Measurements from ENCODE around the gene RCVRN.

The RCVRN gene

GRCh38 chr17:9936095-9936494, 31.0 kb upstream of the RCVRN start:
- no peak for DNase-seq (ENCODE audit: extremely low spot score)
- POLR2A ChIA-PET = no interaction called here
- CTCF ChIA-PET = interaction anchor here (0.5 kb wide), 1 partner anchor 637 kb away, joined by 3 read pairs; no protein-coding TSS in a partner anchor
- TF ChIP-seq NFRKB (IDR thresholded peaks at IDR 0.05) (no peak), ARNT (IDR thresholded peaks at IDR 0.05) (no peak), TARDBP (IDR thresholded peaks at IDR 0.05) (no peak), HDGF (IDR thresholded peaks at IDR 0.05; ENCODE audit: borderline replicate concordance) (no peak), LEF1 (IDR thresholded peaks at IDR 0.05; ENCODE audit: borderline replicate concordance) (no peak), SP1 (IDR thresholded peaks at IDR 0.05) (no peak), BHLHE40 (IDR thresholded peaks at IDR 0.05; ENCODE audit: borderline replicate concordance) (no peak), FOXK2 (IDR thresholded peaks at IDR 0.05) (no peak), ELF4 (IDR thresholded peaks at IDR 0.05) (no peak), FOXM1 (IDR thresholded peaks at IDR 0.05; ENCODE audit: borderline replicate concordance) (no peak), CTBP1 (IDR thresholded peaks at IDR 0.05; ENCODE audit: borderline replicate concordance) (no peak), ZNF384 (IDR thresholded peaks at IDR 0.05) (no peak)

- no peak for TF ChIP-seq L3MBTL2 (conservative IDR thresholded peaks at IDR 0.05)
- TF ChIP-seq PKNOX1 (IDR thresholded peaks at IDR 0.05) = no peak
- TF ChIP-seq ELF4 (IDR thresholded peaks at IDR 0.05) = no peak
- no peak for TF ChIP-seq ZNF384 (IDR thresholded peaks at IDR 0.05)
- no peak for TF ChIP-seq FOXA1 (IDR thresholded peaks at IDR 0.05)
- no peak for TF ChIP-seq NFRKB (IDR thresholded peaks at IDR 0.05)
- TF ChIP-seq CTBP1 (IDR thresholded peaks at IDR 0.05; ENCODE audit: borderline replicate concordance) = no peak
- TF ChIP-seq SUZ12 (IDR thresholded peaks at IDR 0.05) = no peak
- no peak for TF ChIP-seq FOXK2 (IDR thresholded peaks at IDR 0.05)
- no peak for TF ChIP-seq LEF1 (IDR thresholded peaks at IDR 0.05; ENCODE audit: borderline replicate concordance)
- no peak for TF ChIP-seq ARNT (IDR thresholded peaks at IDR 0.05)
- no peak for TF ChIP-seq FOXM1 (IDR thresholded peaks at IDR 0.05; ENCODE audit: borderline replicate concordance)
- TF ChIP-seq SP1 (IDR thresholded peaks at IDR 0.05) = no peak
- no peak for TF ChIP-seq HDGF (IDR thresholded peaks at IDR 0.05; ENCODE audit: borderline replicate concordance)
- TF ChIP-seq TARDBP (IDR thresholded peaks at IDR 0.05) = no peak
- TF ChIP-seq BHLHE40 (IDR thresholded peaks at IDR 0.05; ENCODE audit: borderline replicate concordance) = no peak
- ChIA-PET CTCF (no interaction called here), POLR2A (no interaction called here)
- no peak for DNase-seq (ENCODE audit: extremely low spot score)
Measured at GRCh38 chr17:9935408-9935807, 30.3 kb upstream of the RCVRN start.

GRCh38 chr17:9934331-9934730, 29.3 kb upstream of the RCVRN start:
- no peak for DNase-seq (ENCODE audit: extremely low spot score)
- TF ChIP-seq LEF1 (IDR thresholded peaks at IDR 0.05; ENCODE audit: borderline replicate concordance) = no peak
- no peak for TF ChIP-seq ARNT (IDR thresholded peaks at IDR 0.05)
- no peak for TF ChIP-seq TARDBP (IDR thresholded peaks at IDR 0.05)
- TF ChIP-seq ELF4 (IDR thresholded peaks at IDR 0.05) = no peak
- TF ChIP-seq HDGF (IDR thresholded peaks at IDR 0.05; ENCODE audit: borderline replicate concordance) = no peak
- no peak for TF ChIP-seq CTBP1 (IDR thresholded peaks at IDR 0.05; ENCODE audit: borderline replicate concordance)
- no peak for TF ChIP-seq L3MBTL2 (conservative IDR thresholded peaks at IDR 0.05)
- TF ChIP-seq FOXK2 (IDR thresholded peaks at IDR 0.05) = no peak
- POLR2A ChIA-PET = no interaction called here
- CTCF ChIA-PET = no interaction called here

- ChIA-PET CTCF (interaction anchor here (0.7 kb wide), 1 partner anchor 27 kb away, joined by 5 read pairs; no protein-coding TSS in a partner anchor), POLR2A (no interaction called here)
- no peak for DNase-seq (ENCODE audit: extremely low spot score)
- TF ChIP-seq TARDBP (IDR thresholded peaks at IDR 0.05) = no peak
- TF ChIP-seq LEF1 (IDR thresholded peaks at IDR 0.05; ENCODE audit: borderline replicate concordance) = no peak
- TF ChIP-seq BHLHE40 (IDR thresholded peaks at IDR 0.05; ENCODE audit: borderline replicate concordance) = no peak
- no peak for TF ChIP-seq SP1 (IDR thresholded peaks at IDR 0.05)
- TF ChIP-seq FOXK2 (IDR thresholded peaks at IDR 0.05) = no peak
- no peak for TF ChIP-seq ZNF384 (IDR thresholded peaks at IDR 0.05)
- no peak for TF ChIP-seq L3MBTL2 (conservative IDR thresholded peaks at IDR 0.05)
- TF ChIP-seq NFRKB (IDR thresholded peaks at IDR 0.05) = no peak
- TF ChIP-seq FOXM1 (IDR thresholded peaks at IDR 0.05; ENCODE audit: borderline replicate concordance) = no peak
- no peak for TF ChIP-seq FOXA1 (IDR thresholded peaks at IDR 0.05)
- TF ChIP-seq ELF4 (IDR thresholded peaks at IDR 0.05) = no peak
- no peak for TF ChIP-seq HDGF (IDR thresholded peaks at IDR 0.05; ENCODE audit: borderline replicate concordance)
- no peak for TF ChIP-seq ARNT (IDR thresholded peaks at IDR 0.05)
- TF ChIP-seq SUZ12 (IDR thresholded peaks at IDR 0.05) = no peak
- no peak for TF ChIP-seq PKNOX1 (IDR thresholded peaks at IDR 0.05)
- TF ChIP-seq CTBP1 (IDR thresholded peaks at IDR 0.05; ENCODE audit: borderline replicate concordance) = no peak
Measured at GRCh38 chr17:9932491-9932890, 27.4 kb upstream of the RCVRN start.

- ChIA-PET CTCF (no interaction called here), POLR2A (no interaction called here)
- DNase-seq (ENCODE audit: extremely low spot score) = no peak
- TF ChIP-seq ARNT (IDR thresholded peaks at IDR 0.05) = no peak
Measured at GRCh38 chr17:9931144-9931741, 26.2 kb upstream of the RCVRN start.

GRCh38 chr17:9929871-9930270, 24.8 kb upstream of the RCVRN start:
- CTCF ChIA-PET = interaction anchor here (0.5 kb wide), 1 partner anchor 397 kb away, joined by 3 read pairs; no protein-coding TSS in a partner anchor
- DNase-seq (ENCODE audit: extremely low spot score) = no peak
- POLR2A ChIA-PET = no interaction called here
- TF ChIP-seq ELF4 (IDR thresholded peaks at IDR 0.05) (no peak), TARDBP (IDR thresholded peaks at IDR 0.05) (no peak), PKNOX1 (IDR thresholded peaks at IDR 0.05) (no peak), LEF1 (IDR thresholded peaks at IDR 0.05; ENCODE audit: borderline replicate concordance) (no peak), HDGF (IDR thresholded peaks at IDR 0.05; ENCODE audit: borderline replicate concordance) (no peak), L3MBTL2 (conservative IDR thresholded peaks at IDR 0.05) (no peak), FOXA1 (IDR thresholded peaks at IDR 0.05) (no peak), SP1 (IDR thresholded peaks at IDR 0.05) (no peak), FOXK2 (IDR thresholded peaks at IDR 0.05) (no peak), CTBP1 (IDR thresholded peaks at IDR 0.05; ENCODE audit: borderline replicate concordance) (no peak), NFRKB (IDR thresholded peaks at IDR 0.05) (no peak), ARNT (IDR thresholded peaks at IDR 0.05) (no peak), BHLHE40 (IDR thresholded peaks at IDR 0.05; ENCODE audit: borderline replicate concordance) (no peak), SUZ12 (IDR thresholded peaks at IDR 0.05) (no peak), FOXM1 (IDR thresholded peaks at IDR 0.05; ENCODE audit: borderline replicate concordance) (no peak)
